H1 (cell line): ENCODE results near the gene BBS9. TPM values are rescaled to one million over a fixed set of nuclear protein-coding genes. Genes with fewer than 3 reads are reported as not detected.

Source experiments
- ASH2L ChIP-seq: fragments of 200-600, 300-600 bp; sonication (generic); IDR thresholded peaks from one replicate; pipeline ENCODE4 v1.7.1; 2017; ENCODE audit warnings: low read length
- BACH1 ChIP-seq: IDR thresholded peaks from 2 replicates; pipeline ENCODE4 v1.6.1; 2012; ENCODE audit warnings: low read length, improper control_type of control experiment
- BCL11A ChIP-seq, 2 experiments: IDR thresholded peaks; one replicate each; pipeline ENCODE4 v1.6.1; 2011; ENCODE audit warnings: low read depth in 2 of 2, low read length in 2 of 2, mild to moderate bottlenecking in 2 of 2
- CBX8 ChIP-seq: fragments of 300-800, 300-1000 bp; sonication (generic); IDR thresholded peaks from 2 replicates; pipeline ENCODE4 v1.7.1; 2016; ENCODE audit warnings: low read depth, low read length, borderline replicate concordance
- CEBPB ChIP-seq: IDR thresholded peaks from 2 replicates; pipeline ENCODE4 v1.6.1; 2012; ENCODE audit warnings: low read depth, low read length
- CHD2 ChIP-seq: IDR thresholded peaks from 2 replicates; pipeline ENCODE4 v1.6.1; 2012; ENCODE audit warnings: low read length, improper control_type of control experiment
- EP300 ChIP-seq, 2 experiments: IDR thresholded peaks; 1 replicate in 1 of 2; 2 replicates in 1 of 2; pipeline ENCODE4 v1.6.1; 2011 to 2012; ENCODE audit warnings: low read depth in 2 of 2, low read length in 2 of 2, mild to moderate bottlenecking in 2 of 2, borderline replicate concordance in 1 of 2, inconsistent platforms in 1 of 2, moderate library complexity in 1 of 2
- JUN ChIP-seq: IDR thresholded peaks from 2 replicates; pipeline ENCODE4 v1.6.1; 2011; ENCODE audit warnings: low read depth, mild to moderate bottlenecking, improper control_type of control experiment, low read length
- KDM4A ChIP-seq: IDR thresholded peaks from one replicate; pipeline ENCODE4 v1.7.1; 2012; ENCODE audit warnings: low read depth, mild to moderate bottlenecking, moderate library complexity, low read length, inconsistent platforms; ENCODE audit not compliant: severe bottlenecking
- MAFK ChIP-seq: IDR thresholded peaks from 2 replicates; pipeline ENCODE4 v1.6.1; 2012; ENCODE audit warnings: low read depth, mild to moderate bottlenecking, improper control_type of control experiment, low read length
- RBBP5 ChIP-seq: IDR thresholded peaks from 2 replicates; pipeline ENCODE4 v1.7.1; 2012; ENCODE audit warnings: low read depth, mild to moderate bottlenecking, inconsistent platforms, low read length, moderate library complexity, borderline replicate concordance
- RXRA ChIP-seq: IDR thresholded peaks from 2 replicates; pipeline ENCODE4 v1.6.1; 2011; ENCODE audit warnings: low read depth, mild to moderate bottlenecking, low read length, moderate library complexity; ENCODE audit not compliant: insufficient read depth
- SP1 ChIP-seq: IDR thresholded peaks from 2 replicates; pipeline ENCODE4 v1.6.1; 2011; ENCODE audit warnings: low read depth, low read length
- SP4 ChIP-seq: IDR thresholded peaks from 2 replicates; pipeline ENCODE4 v1.6.1; 2012; ENCODE audit warnings: low read length, inconsistent platforms
- TCF12 ChIP-seq: IDR thresholded peaks from 2 replicates; pipeline ENCODE4 v1.6.1; 2011; ENCODE audit warnings: low read depth, mild to moderate bottlenecking, low read length
- YY1 ChIP-seq: IDR thresholded peaks from 2 replicates; pipeline ENCODE4 v1.6.1; 2011; ENCODE audit warnings: low read depth, mild to moderate bottlenecking, low read length
- polyA plus RNA-seq, 7 experiments: library from polyadenylated mRNA; depleted of rRNA in 3 of 7; stranded (reverse) in 5 of 7; unstranded in 2 of 7; fragments of >200 nt in 5 of 7; fragments of 200-250 nt in 2 of 7; gene quantifications; 1 replicate in 5 of 7; 2 replicates in 1 of 7; 4 replicates in 1 of 7; pipeline versions ENCODE4 v1.2.1 to v1.2.3, GENCODE V29; 2011 to 2013; ENCODE audit warnings: missing spikeins in 2 of 7, mixed read lengths in 2 of 7
- total RNA-seq: library from RNA; stranded (reverse); fragmentation: NEBNext Ultra II Directional; extraction: Animal tissue kit (Norgen Biotek cat#: 25700); gene quantifications from 2 replicates; pipeline ENCODE4 v1.2.1, GENCODE V29; 2021
- TF ChIP-seq, protein P1 (sequence below), 3 experiments: IDR thresholded peaks; 1 replicate in 2 of 3; 2 replicates in 1 of 3; pipeline versions ENCODE4 v1.5.1 to v1.6.1; 2011; ENCODE audit warnings: low read length in 3 of 3, mild to moderate bottlenecking in 3 of 3, inconsistent platforms in 2 of 3, low read depth in 1 of 3, moderate library complexity in 1 of 3; ENCODE audit not compliant: insufficient read depth in 1 of 3; ENCODE audit errors: control extremely low read depth in 1 of 3
- TF ChIP-seq, protein P2 (sequence below): IDR thresholded peaks from 2 replicates; pipeline ENCODE4 v1.6.1; 2011; ENCODE audit warnings: low read depth, mild to moderate bottlenecking, low read length; ENCODE audit not compliant: insufficient read depth
- TF ChIP-seq, protein P3 (sequence below): IDR thresholded peaks from 2 replicates; pipeline ENCODE4 v1.6.1; 2011; ENCODE audit warnings: low read length, improper control_type of control experiment
- TF ChIP-seq, protein P4 (sequence below): IDR thresholded peaks from 2 replicates; pipeline ENCODE4 v1.6.1; 2012; ENCODE audit warnings: inconsistent platforms

Gene BBS9
- total and polyA plus RNA-seq, 2 of the 8 experiments (the other 6 are each of a cell fraction or from before 2014, with no cell fraction given), result 22.3 to 37.0 TPM

DNA sequence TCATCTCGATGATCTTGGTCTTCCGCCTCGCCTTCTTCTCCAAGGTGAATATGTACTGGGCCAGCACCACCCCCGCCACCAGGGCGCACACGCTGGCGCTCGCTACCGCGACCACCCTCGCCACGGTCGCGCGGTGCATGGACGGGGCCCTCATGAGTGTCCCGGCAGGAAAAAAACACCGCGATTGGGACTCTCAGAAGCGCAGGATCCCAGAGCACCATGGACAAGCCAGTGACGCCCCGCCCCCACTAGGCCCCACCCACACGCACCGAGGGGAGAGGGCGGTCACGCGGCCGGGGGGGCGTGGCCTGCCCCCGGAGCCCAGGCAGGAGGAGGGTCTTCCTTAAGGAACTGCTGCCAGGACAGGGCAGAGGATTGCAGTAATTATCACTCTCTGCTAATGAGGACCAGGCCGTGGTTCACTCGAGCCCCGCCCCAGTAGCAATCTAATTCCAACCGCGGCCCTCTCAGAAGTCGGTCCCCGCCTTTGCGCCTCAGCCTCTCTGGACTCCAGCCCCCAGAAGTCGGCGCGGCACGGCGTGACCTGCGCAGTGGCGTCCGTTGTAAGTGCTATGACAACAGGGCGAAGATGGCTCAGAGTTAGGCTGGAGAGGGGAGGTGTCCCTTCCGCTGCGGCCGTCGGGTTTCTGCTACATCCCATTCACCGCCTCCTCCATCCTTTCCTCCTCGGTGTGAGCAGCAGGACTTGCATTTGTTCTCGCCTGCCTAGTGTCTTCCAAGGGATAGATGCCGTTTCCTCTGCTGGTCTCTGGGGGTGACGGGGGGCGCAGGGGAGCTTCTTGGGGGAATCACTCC, at the start of gene BBS9 (continued):
- TF ChIP-seq, protein P1, sequence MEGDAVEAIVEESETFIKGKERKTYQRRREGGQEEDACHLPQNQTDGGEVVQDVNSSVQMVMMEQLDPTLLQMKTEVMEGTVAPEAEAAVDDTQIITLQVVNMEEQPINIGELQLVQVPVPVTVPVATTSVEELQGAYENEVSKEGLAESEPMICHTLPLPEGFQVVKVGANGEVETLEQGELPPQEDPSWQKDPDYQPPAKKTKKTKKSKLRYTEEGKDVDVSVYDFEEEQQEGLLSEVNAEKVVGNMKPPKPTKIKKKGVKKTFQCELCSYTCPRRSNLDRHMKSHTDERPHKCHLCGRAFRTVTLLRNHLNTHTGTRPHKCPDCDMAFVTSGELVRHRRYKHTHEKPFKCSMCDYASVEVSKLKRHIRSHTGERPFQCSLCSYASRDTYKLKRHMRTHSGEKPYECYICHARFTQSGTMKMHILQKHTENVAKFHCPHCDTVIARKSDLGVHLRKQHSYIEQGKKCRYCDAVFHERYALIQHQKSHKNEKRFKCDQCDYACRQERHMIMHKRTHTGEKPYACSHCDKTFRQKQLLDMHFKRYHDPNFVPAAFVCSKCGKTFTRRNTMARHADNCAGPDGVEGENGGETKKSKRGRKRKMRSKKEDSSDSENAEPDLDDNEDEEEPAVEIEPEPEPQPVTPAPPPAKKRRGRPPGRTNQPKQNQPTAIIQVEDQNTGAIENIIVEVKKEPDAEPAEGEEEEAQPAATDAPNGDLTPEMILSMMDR (IDR thresholded peaks at IDR 0.05; ENCODE audit: control extremely low read depth in 1 of 3, insufficient read depth in 1 of 3, low read depth in 1 of 3, low read length in 3 of 3), result no peak
- TF ChIP-seq RXRA (no peak), CEBPB (no peak), ASH2L (no peak), RBBP5 (peak; percentile 71; the same call in 1 of the 2 replicates), KDM4A (peak; percentile 82), SP1 (0 out of 2 replicates have a peak, but pooled peaks have one; percentile 10), TCF12 (no peak), BCL11A (IDR thresholded peaks at IDR 0.05; ENCODE audit: low read depth in 2 of 2, low read length in 2 of 2) (no peak), YY1 (0 out of 2 replicates have a peak, but pooled peaks have one; percentile 27), CBX8 (no peak), BACH1 (no peak), SP4 (0 out of 2 replicates have a peak, but pooled peaks have one; percentile 23), MAFK (no peak), JUN (no peak), CHD2 (no peak), EP300 (IDR thresholded peaks at IDR 0.05; ENCODE audit: borderline replicate concordance in 1 of 2, low read depth in 2 of 2, low read length in 2 of 2) (no peak)
- TF ChIP-seq, protein P2, sequence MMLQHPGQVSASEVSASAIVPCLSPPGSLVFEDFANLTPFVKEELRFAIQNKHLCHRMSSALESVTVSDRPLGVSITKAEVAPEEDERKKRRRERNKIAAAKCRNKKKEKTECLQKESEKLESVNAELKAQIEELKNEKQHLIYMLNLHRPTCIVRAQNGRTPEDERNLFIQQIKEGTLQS, result no peak
- TF ChIP-seq, protein P3, sequence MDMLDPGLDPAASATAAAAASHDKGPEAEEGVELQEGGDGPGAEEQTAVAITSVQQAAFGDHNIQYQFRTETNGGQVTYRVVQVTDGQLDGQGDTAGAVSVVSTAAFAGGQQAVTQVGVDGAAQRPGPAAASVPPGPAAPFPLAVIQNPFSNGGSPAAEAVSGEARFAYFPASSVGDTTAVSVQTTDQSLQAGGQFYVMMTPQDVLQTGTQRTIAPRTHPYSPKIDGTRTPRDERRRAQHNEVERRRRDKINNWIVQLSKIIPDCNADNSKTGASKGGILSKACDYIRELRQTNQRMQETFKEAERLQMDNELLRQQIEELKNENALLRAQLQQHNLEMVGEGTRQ, result peak; percentile 43; the same call in 1 of the 2 replicates
- TF ChIP-seq, protein P4, sequence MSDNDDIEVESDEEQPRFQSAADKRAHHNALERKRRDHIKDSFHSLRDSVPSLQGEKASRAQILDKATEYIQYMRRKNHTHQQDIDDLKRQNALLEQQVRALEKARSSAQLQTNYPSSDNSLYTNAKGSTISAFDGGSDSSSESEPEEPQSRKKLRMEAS, result no peak
